GM10266 (cell line): ENCODE measurements around the gene ADAM11.
"Not testable (repeated sequence)": the region's sequence is repeated elsewhere in the genome, so short reads cannot be mapped to it uniquely, and the experiment has no call there.

Source experiments
- DNase-seq: peaks from one replicate; pipeline ENCODE4 v3.0.0; 2012; ENCODE audit errors: extremely low spot score
- TF ChIP-seq, protein P1 (sequence below): IDR thresholded peaks from 2 replicates; pipeline ENCODE4 v1.5.1; 2012; ENCODE audit warnings: mild to moderate bottlenecking, low read depth; ENCODE audit not compliant: control insufficient read depth, insufficient read depth; ENCODE audit errors: missing control alignments

ADAM11 gene

GRCh38 chr17:44751331-44751730, 7.5 kb upstream of the ADAM11 start:
- DNase-seq = no peak

GRCh38 chr17:44751806-44752205, 7.0 kb upstream of the ADAM11 start:
- DNase-seq = no peak
- TF ChIP-seq, protein P1, sequence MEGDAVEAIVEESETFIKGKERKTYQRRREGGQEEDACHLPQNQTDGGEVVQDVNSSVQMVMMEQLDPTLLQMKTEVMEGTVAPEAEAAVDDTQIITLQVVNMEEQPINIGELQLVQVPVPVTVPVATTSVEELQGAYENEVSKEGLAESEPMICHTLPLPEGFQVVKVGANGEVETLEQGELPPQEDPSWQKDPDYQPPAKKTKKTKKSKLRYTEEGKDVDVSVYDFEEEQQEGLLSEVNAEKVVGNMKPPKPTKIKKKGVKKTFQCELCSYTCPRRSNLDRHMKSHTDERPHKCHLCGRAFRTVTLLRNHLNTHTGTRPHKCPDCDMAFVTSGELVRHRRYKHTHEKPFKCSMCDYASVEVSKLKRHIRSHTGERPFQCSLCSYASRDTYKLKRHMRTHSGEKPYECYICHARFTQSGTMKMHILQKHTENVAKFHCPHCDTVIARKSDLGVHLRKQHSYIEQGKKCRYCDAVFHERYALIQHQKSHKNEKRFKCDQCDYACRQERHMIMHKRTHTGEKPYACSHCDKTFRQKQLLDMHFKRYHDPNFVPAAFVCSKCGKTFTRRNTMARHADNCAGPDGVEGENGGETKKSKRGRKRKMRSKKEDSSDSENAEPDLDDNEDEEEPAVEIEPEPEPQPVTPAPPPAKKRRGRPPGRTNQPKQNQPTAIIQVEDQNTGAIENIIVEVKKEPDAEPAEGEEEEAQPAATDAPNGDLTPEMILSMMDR = no peak

More at GRCh38 chr17:44751331-44751730, 7.5 kb upstream of the ADAM11 start:
- TF ChIP-seq, protein P1 = no peak

DNA sequence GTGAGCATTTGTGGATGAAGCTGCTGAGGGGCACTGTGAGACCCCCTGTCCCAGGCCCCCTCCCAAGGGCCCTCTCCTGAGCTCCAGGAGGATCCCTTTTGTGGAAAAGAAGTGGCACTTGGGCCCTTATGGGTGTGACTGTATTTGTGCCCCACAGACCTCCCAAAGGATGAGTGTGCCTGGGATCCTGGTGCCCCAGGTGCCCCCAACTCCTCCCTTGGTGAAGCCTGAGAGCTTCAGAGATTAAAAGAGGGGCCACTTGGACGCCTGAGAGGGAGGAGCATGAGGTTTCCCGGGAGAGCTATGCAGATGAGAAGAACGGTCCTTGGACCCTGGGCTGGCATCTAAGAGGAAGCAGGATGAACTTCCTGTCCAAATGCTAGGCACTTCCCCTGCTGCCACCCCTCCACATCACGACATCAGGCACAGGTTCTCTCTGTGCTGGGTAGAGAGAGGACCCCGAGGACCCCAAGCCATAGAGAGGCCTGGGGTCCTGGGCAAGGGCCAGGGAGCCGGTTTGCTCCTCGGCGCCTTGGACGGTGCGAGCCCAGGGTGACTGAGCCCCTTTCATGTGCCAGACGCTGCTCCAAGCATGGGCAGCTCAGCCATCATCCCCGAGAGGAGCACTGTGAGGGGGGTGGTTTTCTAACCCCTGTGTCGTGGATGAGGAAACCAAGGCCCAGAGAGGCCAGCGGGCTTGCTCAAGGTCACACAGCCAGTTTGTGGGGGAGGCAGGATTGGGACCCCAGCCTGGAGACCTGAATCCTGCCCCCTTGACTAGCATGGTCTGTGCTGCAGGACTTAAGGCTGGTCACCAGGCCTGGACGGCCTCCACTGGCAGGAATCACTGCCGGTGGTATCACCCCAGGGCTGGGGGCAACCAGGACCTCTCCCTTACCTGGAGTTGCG, 5.6 kb upstream of the ADAM11 start:
- DNase-seq = no peak
- TF ChIP-seq, protein P1 = no peak

DNA sequence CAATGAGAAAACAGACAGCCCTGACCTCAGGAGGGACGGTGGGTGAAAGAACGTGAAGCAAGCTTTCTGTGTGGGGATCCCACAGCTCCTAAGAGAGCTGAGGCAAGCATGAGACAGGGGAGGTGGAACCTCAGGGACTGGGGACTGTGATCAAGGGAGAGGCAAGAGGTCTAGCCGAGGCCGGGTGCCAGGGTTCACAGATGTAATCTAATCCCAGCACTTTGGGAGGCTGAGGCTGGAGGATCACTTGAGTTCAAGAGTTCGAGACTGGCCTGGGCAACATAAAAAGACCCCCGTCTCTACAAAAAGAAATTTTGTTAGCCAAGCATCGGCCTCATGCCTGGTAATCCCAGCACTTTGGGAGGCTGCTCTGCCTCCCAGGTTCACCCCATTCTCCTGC, 4.5 kb upstream of the ADAM11 start:
- TF ChIP-seq, protein P1 = no peak
- no peak for DNase-seq

DNA sequence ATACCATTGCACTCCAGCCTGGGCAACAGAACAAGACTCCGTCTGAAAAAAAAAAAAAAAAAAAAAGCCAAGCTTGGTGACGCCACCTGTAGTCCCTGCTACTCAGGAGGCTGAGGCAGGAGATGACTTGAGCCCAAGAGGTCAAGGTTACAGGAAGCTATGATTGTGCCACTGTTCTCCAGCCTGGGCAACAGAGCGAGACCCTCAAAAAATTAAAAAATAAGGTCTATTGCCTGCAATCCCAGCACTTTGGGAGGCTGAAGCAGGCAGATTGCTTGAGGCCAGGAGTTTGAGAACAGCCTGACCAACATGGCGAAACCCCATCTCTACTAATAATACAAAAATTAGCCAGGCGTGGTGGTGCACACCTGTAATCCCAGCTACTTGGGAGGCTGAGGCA, 3.6 kb upstream of the ADAM11 start:
- DNase-seq = not testable (repeated sequence)

DNA sequence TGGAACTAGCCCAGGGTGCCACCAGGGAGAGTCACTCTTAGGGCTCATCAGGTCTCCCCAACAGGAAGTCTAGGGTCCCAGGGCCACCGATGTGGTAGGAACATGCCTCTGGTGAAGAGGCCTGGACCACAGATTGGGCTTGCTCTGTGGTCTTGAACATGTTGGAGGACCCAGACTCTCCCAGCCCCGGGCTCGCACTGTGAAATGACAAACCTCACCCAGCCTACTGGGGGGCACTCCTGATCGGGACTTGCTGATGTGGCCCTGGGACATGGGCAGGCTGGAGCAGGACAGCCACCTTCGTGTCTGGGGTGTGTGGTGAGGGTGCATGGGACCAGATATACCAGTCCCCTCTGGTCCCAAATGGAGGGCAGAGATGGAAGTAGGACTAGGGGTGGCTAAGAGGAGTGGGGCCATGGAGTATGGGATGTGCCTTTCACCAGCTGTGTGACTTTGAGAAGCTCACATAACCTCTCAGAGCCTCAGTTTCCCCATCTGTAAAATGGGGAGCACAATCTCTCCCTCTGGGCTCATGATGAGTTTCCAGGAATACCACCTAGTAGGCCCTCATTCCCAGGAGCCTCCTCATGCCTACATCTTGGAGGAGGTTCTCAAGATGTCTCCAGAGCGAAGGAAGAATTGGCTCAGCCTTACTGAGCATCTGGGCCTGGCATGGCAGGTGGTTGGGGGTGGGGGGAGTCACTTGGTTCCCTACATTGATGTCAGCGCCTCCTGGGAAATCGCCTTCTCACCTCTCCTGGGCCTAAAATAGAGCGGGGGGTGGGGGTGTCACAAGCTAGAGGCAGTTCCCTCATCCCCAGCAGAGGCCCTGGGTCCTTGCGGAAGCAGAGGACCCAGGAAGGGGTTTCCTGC, 1.5 kb upstream of the ADAM11 start:
- no peak for DNase-seq
- TF ChIP-seq, protein P1 = no peak

- TF ChIP-seq, protein P1 = no peak
- no peak for DNase-seq
These were observed 822 bp upstream of the ADAM11 start for GRCh38 chr17:44757918-44758413.
